GM19351 (cell line): ENCODE results near the gene RBM3.

Experiments
- ATAC-seq: cut with Tn5 transposase; IDR thresholded peaks from one replicate; pipeline ENCODE4 v1.9.1; 2021; ENCODE audit warnings: mild to moderate bottlenecking, moderate library complexity; ENCODE audit not compliant: unreplicated experiment

Gene RBM3

DNA sequence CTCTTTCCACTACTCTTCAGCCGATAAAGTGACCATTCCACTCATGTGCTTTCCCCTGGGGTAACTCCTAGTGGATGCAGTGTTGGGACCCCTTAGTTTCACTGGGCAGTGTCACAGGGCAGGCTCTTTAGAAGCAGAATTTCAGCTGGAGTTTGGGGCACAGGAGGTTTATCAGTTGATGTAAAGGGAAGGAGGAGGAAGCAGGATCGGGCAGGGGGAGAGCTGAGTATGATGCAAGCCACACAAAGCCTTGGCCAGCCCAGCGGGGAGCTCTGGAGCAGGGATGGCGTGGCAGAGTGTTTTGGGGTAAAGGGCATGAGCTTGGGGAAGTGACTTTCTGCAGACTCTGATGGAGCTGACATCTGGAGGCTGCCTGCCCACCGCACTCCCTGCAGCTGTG, 42.3 kb downstream of the RBM3 start:
- no peak for ATAC-seq

DNA sequence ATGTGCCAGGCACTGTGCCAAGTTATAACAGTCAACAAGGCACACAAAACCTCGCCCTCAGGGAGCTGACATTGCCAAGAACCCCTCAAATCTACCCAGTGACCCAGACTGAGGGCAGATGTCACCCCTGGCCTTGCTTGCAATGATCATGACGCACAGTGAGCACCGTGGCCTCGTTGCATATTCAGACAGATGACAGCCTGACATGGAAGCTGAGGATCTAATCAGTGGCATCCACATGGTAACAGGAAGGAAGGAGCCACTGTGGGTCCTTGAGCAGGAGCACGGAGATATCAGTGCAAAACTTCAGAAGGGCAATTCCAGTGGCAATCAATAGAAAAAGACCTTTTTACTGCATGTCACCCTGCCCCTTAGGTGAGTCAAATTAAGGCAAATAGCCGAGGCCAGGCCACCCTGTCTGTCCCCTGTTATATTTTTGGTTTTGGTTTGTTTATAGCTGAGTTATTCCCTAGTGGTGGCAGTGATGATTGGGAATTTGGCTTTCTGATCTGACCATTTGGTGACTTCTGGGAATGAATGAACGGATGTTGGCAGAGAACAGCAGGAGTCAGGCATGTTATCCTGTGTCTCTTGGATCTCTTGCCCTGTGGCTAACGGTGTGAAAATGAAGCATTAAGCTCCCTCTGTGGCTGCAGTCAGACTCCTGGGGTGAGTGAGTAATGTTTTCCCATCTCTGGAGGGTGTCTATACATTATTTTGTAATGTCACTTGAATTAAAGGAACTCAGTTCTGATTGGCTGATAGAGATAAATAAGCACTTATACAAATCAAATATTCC, 43.5 kb downstream of the RBM3 start:
- no peak for ATAC-seq

DNA sequence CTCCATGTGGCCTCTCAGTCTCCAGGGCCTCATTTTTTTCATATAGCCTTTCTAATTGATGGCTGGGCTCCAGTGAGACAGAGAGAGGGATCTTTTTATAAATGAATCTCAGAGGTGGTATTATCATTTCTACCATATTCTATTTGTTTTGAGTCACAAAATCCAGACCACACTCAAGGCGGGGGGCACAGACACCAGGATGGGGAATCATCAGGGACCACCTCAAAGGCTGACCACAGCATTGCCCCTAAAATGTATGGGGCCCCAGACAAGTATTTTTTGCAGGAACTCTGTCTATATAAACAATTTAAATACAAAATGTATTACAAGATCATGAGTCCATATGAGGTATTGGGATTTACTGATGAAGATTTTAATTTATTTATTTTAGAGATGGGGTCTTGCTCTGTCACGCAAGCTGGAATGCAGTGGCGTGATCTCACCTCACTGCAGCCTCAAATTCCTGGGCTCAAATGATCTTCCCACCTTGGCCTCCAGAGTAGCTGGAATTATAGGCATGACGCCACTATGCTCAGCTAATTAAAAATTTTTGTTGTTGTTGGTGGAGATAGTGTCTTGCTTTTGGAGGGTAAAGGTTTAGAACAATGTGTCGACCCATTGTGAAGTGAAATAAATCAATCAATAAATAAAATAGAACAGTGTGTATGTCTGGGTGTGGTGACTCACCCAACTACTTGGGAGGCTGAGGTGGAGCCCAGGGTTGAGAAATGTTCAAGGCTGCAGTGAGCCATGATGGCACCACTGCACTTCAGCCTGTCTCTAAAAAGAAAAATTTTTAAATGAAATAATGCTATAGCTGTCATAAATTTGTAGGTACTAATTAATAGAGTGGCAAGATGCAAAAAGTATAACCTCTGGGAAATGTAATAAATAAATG, 52.4 kb downstream of the RBM3 start:
- no peak for ATAC-seq
